MCF 10A (cell line): ENCODE results near the gene RPGRIP1L. TPM values are rescaled to one million over a fixed set of nuclear protein-coding genes. Genes with fewer than 3 reads are reported as not detected.

Experiments used
- Bru-seq: library from RNA; stranded (reverse); fragments of 400-500 nt; gene quantifications from one replicate; lab custom pipeline; 2021; lab: Mats Ljungman, UMichigan
- BruChase-seq, 2 experiments: library from RNA; stranded (reverse); fragments of 400-500 nt; gene quantifications; one replicate each; lab custom pipeline; 2021; lab: Mats Ljungman, UMichigan
- BruUV-seq: library from RNA; stranded (reverse); fragments of 400-500 nt; replicated peaks from 2 replicates; lab custom pipeline; 2021; lab: Mats Ljungman, UMichigan
- CTCF ChIA-PET: fragments of 300-600 bp; sonication (Branson Sonifier 250); formaldehyde crosslinking; extraction: SDS; loops from one replicate; lab custom pipeline; 2021; ENCODE audit warnings: antibody characterized with exemption, inconsistent platforms; lab: Yijun Ruan, JAX
- POLR2A ChIA-PET: fragments of 300-600, 350-650 bp; sonication (Branson Sonifier 250); formaldehyde crosslinking; extraction: SDS; loops from one replicate; lab custom pipeline; 2020; ENCODE audit warnings: antibody characterized with exemption, inconsistent platforms; lab: Yijun Ruan, JAX
- DNase-seq: peaks from one replicate; pipeline ENCODE4 v3.0.0-alpha.2; 2018; ENCODE audit not compliant: unreplicated experiment
- H3K27ac Mint-ChIP-seq: one replicate; pipeline ENCODE4 v1.8.0; 2022; ENCODE audit warnings: mild to moderate bottlenecking, low read depth, mixed read lengths; ENCODE audit not compliant: unreplicated experiment
- H3K27me3 Mint-ChIP-seq: one replicate; pipeline ENCODE4 v1.8.0; 2022; ENCODE audit warnings: mixed read lengths; ENCODE audit not compliant: insufficient read depth, unreplicated experiment
- H3K36me3 Mint-ChIP-seq: one replicate; pipeline ENCODE4 v1.8.0; 2022; ENCODE audit warnings: mild to moderate bottlenecking, moderate library complexity, mixed read lengths; ENCODE audit not compliant: insufficient read depth, unreplicated experiment
- H3K4me1 Mint-ChIP-seq: one replicate; pipeline ENCODE4 v1.8.0; 2022; ENCODE audit warnings: mixed read lengths; ENCODE audit not compliant: insufficient read depth, unreplicated experiment
- H3K4me3 Mint-ChIP-seq: one replicate; pipeline ENCODE4 v1.8.0; 2022; ENCODE audit warnings: mild to moderate bottlenecking, moderate library complexity, mixed read lengths; ENCODE audit not compliant: unreplicated experiment
- H3K9me3 Mint-ChIP-seq: one replicate; pipeline ENCODE4 v1.8.0; 2022; ENCODE audit warnings: mixed read lengths; ENCODE audit not compliant: unreplicated experiment
- intact Hi-C: fragments of 100-400 bp; cut with micrococcal nuclease; formaldehyde crosslinking; loops from 2 replicates; pipeline ENCODE4 v1.14.1; 2022
- long read RNA-seq: library from polyadenylated mRNA; stranded (forward); transcript quantifications from one replicate; pipeline ENCODE4 v2.0.0, GENCODE V29; 2022
- total RNA-seq: library from RNA; stranded (reverse); gene quantifications from 2 replicates; pipeline ENCODE4 v1.2.3, GENCODE V29; 2022
- TF ChIP-seq, protein P1 (sequence below): fragments of 200-600 bp; IDR thresholded peaks from one replicate; pipeline ENCODE4 v1.8.0; 2022; ENCODE audit warnings: antibody characterized with exemption, mild to moderate bottlenecking; ENCODE audit not compliant: unreplicated experiment

RPGRIP1L gene
- 13.4 and 17.3 TPM in 2 replicates for total RNA-seq
- Bru-seq, nascent RNA: percentile 68 among the genes with signal in this experiment
- percentile 67 among the genes with signal in this experiment for BruChase-seq, experiment 1, labeled RNA remaining after a 6-hour chase
- BruChase-seq, experiment 2, labeled RNA remaining after a 2-hour chase: percentile 69 among the genes with signal in this experiment
- long read RNA-seq, full-length matches to known transcripts: 7 of 13 reads
- long read RNA-seq, partial matches to known transcripts: 3 of 13 reads
- long read RNA-seq, other reads (novel, unspliced or antisense): 3 of 13 reads

DNA sequence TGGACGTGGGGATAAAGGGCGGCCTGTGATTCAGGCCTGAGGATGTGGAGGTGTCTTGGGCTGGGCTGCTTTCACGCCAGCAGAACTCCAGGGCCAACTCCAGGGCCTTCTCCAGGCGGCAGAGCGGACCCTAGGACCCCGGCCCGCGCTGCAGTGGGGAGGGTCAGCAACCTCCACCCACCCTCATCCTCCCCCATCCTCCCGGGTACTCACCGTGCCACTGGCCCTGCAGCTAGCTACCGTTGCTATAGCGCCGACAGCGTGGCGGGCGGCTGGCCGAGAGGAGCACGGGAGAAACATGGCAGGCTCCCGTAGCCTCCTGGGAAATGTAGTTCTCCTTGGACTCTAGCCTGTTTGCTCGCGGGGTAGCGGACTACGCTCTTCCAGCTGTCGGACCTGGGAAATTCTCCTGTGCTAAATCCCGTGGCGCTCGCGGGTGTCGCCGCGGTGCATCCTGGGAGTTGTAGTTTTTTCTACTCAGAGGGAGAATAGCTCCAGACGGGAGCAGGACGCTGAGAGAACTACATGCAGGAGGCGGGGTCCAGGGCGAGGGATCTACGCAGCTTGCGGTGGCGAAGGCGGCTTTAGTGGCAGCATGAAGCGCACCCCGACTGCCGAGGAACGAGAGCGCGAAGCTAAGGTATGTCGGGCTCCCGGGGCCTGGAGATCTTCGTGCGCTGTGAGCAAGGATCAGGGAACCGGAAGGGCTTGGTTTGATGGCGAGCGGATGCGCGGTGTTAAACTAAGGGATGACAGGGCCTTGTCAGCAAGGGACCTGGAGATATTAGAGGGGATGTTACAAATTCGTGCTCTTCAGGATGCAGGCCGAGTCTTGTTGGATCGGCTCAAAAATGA lies at the start of gene RPGRIP1L, which contains the start of gene FTO:
TSS of gene RPGRIP1L (minus strand) at position 270 of the 855 bp plus-strand sequence. CDS start 3,136 bp downstream, outside the sequence.
TSS of gene FTO (plus strand) at position 567 of the 855 bp plus-strand sequence.
- Mint-ChIP-seq H3K4me1 (peaks cover 9% of the 10 kb centered on the region), H3K36me3 (peaks cover 28% of the 10 kb centered on the region), H3K9me3 (no peaks in the 10 kb centered on the region), H3K27me3 (no peaks in the 10 kb centered on the region), H3K27ac (peak within 1 kb of the TSS; percentile 96), H3K4me3 (peak within 1 kb of the TSS; percentile 100)
- intact Hi-C loops: loop anchor here (1.0 to 5.0 kb wide), 2 partner anchors 64 to 178 kb away; no protein-coding TSS in a partner anchor
- ChIA-PET POLR2A (interaction anchor here (0.7 to 2.4 kb wide), 19 partner anchors 9 to 1574 kb away, joined by 3 to 19 read pairs (median 5); partner anchors contain the start of gene IRX5), CTCF (interaction anchor here (0.6 to 1.2 kb wide), 3 partner anchors 11 to 1816 kb away, joined by 3 to 7 read pairs (median 4); no protein-coding TSS in a partner anchor)
- peak; percentile 99 for DNase-seq
- TF ChIP-seq, protein P1, sequence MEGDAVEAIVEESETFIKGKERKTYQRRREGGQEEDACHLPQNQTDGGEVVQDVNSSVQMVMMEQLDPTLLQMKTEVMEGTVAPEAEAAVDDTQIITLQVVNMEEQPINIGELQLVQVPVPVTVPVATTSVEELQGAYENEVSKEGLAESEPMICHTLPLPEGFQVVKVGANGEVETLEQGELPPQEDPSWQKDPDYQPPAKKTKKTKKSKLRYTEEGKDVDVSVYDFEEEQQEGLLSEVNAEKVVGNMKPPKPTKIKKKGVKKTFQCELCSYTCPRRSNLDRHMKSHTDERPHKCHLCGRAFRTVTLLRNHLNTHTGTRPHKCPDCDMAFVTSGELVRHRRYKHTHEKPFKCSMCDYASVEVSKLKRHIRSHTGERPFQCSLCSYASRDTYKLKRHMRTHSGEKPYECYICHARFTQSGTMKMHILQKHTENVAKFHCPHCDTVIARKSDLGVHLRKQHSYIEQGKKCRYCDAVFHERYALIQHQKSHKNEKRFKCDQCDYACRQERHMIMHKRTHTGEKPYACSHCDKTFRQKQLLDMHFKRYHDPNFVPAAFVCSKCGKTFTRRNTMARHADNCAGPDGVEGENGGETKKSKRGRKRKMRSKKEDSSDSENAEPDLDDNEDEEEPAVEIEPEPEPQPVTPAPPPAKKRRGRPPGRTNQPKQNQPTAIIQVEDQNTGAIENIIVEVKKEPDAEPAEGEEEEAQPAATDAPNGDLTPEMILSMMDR: no peak
- BruUV-seq: no TSS peak

DNA sequence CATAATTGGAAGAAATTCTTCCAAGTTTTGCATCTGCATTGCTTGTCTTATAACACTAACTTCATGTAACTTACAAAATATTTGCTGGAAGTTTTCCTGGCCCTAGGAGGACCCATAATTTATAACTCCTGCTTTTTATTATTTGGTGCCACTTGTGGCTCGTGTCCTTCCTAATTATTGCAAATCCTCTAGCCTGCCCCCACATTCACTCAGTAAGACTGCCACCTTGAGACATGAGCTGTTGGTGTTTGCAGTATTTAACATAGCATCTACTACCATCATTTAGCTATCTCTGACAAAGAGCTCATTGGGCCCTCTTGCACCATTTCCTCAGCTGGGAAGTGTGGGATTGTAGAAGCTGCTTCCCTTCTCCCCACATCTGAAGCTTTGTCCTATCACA lies 49.8 kb upstream of the RPGRIP1L start:
- no peak for DNase-seq
- ChIA-PET CTCF (interaction anchor here (0.6 to 4.9 kb wide), 8 partner anchors 9 to 1172 kb away, joined by 3 to 27 read pairs (median 5); no protein-coding TSS in a partner anchor), POLR2A (interaction anchor here (0.6 to 7.5 kb wide), 5 partner anchors 10 to 1810 kb away, joined by 3 to 64 read pairs (median 4); partner anchors contain the start of genes FTO and RPGRIP1L)
- Mint-ChIP-seq H3K9me3 (peaks cover under 1% of the 10 kb centered on the region), H3K36me3 (peaks cover 3% of the 10 kb centered on the region), H3K27ac (no peak overlapping the region), H3K27me3 (no peaks in the 10 kb centered on the region), H3K4me1 (peaks cover 26% of the 10 kb centered on the region), H3K4me3 (no peak overlapping the region)
- no TSS peak for BruUV-seq
- intact Hi-C loops: no loop called here
- TF ChIP-seq, protein P1: no peak

DNA sequence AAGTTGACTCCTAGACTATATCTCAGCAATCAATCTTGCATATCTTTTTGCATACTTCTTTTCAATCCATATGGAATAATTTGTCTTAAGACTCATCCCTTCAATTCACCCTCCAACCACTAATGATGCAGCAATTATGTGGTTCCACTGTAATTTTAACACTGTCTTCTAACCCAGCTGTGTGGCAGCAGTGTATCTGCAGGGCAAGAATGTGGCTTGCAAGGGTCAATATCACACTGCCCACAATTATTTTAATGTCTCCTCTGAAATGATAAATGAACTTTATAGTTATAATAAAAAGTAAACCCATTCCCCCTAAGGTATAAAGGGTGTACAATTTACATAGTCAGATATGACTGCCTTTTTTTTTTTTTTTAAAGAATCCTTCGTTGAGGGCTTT lies 48.9 kb upstream of the RPGRIP1L start:
- no peak overlapping the region for H3K27ac Mint-ChIP-seq
- peaks cover 22% of the 10 kb centered on the region for H3K4me1 Mint-ChIP-seq
- intact Hi-C loops: no loop called here
- CTCF ChIA-PET: interaction anchor here (0.6 to 4.9 kb wide), 4 partner anchors 8 to 1173 kb away, joined by 3 to 27 read pairs (median 5); no protein-coding TSS in a partner anchor
- no peak overlapping the region for H3K4me3 Mint-ChIP-seq
- no peaks in the 10 kb centered on the region for H3K36me3 Mint-ChIP-seq
- no TSS peak for BruUV-seq
- H3K9me3 Mint-ChIP-seq: peaks cover 3% of the 10 kb centered on the region
- no peak for DNase-seq
- POLR2A ChIA-PET: no interaction called here
- no peaks in the 10 kb centered on the region for H3K27me3 Mint-ChIP-seq
- TF ChIP-seq, protein P1: no peak
